ENCODE data around the gene AQR. TPM values are rescaled to one million over a fixed set of nuclear protein-coding genes. Genes with fewer than 3 reads are reported as not detected.
A peak's percentile ranks its signal among the peaks of the same experiment; 100 is the strongest.
"Not testable (repeated sequence)": the region's sequence is repeated elsewhere in the genome, so short reads cannot be mapped to it uniquely, and the experiment has no call there.

Gene AQR
- 48.5 TPM for total RNA-seq

DNA sequence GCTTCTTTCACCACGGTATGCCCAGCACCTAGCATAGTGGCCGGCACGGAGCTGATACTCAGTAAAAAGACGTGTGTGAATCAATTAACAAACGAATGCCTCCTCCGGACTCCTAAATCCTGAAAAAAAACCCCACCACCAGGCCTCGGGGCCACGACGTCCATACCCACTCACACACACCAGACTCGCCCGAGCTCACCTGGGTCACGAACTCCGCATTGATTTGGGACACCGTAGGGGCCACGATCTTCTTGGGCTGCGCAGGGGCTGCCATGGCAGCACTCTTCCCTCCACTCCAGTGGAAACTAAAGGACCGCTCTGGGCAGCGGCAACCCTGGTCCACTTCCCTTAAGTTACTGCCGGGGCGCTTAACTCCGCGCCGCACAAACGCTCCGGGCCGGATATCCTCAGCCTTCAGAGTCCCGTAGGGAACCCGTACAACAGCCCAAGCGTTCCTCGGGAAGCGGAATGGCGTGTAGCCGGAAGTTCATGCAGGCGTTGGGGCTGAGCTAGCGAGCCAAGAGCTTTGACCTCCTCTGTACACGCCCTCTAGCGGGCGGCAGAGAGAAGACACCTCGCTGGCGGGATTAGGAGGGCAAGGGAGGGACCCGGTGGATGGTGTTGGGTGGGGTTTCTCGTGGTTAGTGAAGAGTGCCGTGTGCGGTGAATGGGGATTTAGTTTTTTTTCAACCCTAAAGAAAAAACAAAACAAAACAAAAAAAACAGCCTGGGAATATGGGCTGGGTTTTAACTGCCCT lies at the start of gene AQR:
Gene AQR (minus strand): TSS at position 403 of the 758 bp plus-strand sequence. CDS start 129 bp downstream, at position 274.
- DNase-seq (ENCODE audit: low spot score) = peak; percentile 97

DNA sequence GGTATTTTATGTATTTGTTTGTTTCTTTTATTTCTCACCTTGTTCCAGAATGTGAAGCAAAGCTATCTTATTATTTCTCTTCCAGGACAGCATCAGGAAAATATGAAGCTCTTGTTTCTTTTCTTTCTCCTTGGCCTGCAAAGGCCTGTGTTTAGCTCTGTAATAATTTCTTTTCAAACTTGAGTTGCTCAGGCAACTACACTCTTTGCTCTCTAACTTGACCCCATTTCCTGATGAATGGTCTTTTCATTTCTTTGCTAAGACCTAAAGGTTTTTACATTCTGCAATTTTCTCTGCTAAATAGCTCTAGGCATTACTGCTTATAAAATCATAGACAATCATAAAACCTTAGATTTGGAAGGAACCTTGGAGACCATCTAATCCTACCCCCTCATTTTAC lies 44.7 kb upstream of the AQR start:
- no peak for DNase-seq (ENCODE audit: low spot score)

DNA sequence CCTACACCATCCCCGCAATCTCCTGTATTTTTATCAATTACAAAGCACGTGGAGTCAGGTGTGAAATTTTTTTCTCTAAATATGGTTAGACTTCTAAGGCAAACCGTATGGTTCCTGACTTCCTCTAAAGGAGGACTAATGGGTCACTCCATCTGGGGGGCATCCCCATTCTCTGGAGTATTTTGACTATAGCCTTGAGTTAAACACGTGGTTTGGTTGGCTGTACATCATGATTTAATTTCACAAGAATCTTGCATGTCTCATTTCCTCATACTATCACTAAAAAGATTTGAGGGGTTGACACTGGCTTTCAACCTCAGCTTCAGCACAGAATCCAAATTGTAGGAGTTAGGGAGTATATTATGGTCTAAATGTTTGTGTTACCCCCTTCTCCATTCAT lies 43.8 kb upstream of the AQR start:
- DNase-seq (ENCODE audit: low spot score) = no peak

GRCh38 chr15:35007397-35007796 lies 37.9 kb upstream of the AQR start:
- no peak for DNase-seq (ENCODE audit: low spot score)

DNA sequence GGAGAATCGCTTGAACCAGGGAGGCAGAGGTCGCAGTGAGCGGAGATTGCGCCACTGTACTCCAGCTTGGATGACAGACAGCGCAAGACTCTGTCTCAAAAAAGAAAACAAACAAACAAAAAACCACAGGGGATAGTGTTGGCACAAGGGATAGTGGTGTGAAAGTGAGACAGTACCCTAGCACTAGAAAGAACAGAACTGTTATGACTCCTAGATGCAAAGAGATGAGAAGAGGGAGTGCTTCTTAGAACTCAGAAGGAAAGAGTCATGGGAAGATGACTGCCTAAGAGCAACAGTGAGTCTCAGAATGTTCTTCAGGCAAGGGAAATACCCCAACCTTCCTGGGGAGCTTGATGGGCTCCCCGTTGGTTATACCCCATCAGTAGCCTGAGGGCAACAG lies 36.4 kb upstream of the AQR start:
- DNase-seq (ENCODE audit: low spot score) = no peak

DNA sequence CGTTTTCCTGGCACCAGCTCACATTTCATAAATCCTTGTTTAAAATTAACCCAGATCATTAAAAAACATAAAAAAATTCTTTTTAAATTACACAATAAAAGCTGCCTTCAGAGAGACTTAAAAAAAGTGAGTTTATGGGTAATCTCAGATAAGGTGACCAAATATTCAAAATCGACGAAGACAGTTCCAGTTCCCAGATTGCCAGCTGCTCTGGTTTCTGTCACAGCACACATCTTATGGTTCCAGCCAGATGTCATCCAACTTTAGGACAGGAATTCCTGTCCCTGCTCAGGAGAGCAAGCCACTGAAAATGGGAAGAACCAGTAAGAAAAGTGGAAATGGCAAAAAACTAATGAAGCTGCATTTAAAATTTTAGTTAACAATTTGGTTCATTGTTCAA lies 34.4 kb upstream of the AQR start:
- no peak for DNase-seq (ENCODE audit: low spot score)

GRCh38 chr15:35000511-35000910 lies 31.0 kb upstream of the AQR start:
- no peak for DNase-seq (ENCODE audit: low spot score)

- DNase-seq (ENCODE audit: low spot score) = no peak
These were observed 30.4 kb upstream of the AQR start for GRCh38 chr15:34999906-35000305.

DNA sequence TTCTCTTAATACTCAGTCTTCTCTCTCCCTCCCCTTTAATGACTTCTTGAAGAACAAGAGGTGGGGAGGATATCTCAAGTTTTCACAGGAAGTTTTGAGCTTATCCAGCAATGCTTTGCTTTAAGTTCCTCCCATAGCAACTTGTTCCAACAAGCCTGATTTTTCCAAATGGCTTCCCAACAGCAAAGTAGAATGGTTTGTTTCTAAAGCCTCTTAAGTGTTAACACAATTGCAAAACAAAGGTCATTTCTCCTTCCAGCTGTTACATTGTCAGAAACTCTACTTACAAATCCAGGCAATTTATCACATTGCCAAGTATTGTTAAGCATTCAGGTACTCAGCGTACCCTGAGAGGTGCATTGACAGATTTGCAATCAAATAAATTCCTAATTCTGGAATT lies 25.4 kb upstream of the AQR start:
- DNase-seq (ENCODE audit: low spot score) = no peak

DNA sequence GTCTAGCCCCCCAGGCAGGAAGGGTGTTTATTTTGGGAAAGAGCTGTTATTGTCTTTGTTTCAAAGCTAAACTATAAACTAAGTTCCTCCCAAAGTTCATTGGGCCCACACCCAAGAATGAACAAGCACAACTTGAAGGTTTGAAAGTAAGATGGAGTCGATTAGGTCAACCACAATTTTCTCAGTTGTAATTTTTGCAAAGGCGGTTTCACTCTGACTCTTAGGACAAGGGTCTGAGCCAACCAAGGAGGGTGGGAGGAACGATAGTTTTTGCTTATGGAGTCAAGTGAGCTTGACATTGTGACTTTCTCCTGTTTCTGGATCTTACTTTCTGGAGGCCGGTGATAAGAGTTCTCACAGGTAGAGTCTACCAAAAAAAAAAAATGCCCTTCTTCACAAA lies 24.3 kb upstream of the AQR start:
- no peak for DNase-seq (ENCODE audit: low spot score)

GRCh38 chr15:34993412-34993811 lies 23.9 kb upstream of the AQR start:
- no peak for DNase-seq (ENCODE audit: low spot score)

DNA sequence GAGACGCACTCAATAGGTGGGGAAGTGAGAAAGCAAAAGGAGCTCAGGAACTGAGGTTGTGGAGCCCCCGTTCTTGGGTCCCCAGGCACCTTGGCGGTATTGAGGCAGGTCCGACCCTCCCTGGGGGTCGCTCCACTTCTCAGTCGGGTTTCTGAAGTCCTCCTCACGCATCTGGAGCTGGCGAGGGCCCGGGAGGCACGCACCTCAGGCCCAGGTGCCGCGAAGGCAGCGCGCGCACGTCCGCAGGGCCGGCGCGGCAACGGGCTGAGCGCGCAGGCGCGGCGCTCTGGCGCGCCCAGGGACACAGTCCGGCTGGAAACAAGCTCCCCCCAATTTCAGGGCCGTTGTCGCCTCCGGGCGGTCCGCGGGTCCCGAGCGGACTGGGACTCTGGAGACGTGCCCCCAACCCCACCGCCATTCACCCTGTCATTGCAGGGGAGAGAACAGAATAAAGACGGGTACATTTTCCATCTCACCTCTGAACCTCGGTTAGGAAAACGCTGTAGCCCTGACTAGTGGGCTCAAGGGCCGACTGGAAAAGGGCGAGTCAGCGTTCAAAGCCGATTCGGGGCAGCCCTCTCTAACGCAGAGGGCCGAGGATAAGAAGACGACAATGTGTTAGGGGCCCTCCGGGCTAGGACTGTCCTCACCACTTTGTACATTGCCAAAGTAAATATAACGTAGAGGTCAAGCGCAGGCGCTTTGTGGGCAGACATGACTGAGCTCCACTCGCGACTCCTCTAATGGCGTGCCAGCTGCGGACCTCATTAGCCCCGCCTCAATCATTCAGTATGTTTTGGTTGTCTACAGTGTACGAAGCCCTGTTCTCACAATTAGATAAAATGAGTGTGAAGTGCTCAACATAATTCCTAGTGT lies 18.7 kb upstream of the AQR start, which contains the start of gene ZNF770:
Gene ZNF770 (minus strand): TSS at position 261 of the 876 bp plus-strand sequence. CDS start 4,853 bp downstream, outside the sequence.
- DNase-seq (ENCODE audit: low spot score) = peak; percentile 87

- no peak for DNase-seq (ENCODE audit: low spot score)
These were observed 18.1 kb upstream of the AQR start for GRCh38 chr15:34987609-34988026.

- DNase-seq (ENCODE audit: low spot score) = no peak
These were observed 17.4 kb upstream of the AQR start for GRCh38 chr15:34986771-34987480.

DNA sequence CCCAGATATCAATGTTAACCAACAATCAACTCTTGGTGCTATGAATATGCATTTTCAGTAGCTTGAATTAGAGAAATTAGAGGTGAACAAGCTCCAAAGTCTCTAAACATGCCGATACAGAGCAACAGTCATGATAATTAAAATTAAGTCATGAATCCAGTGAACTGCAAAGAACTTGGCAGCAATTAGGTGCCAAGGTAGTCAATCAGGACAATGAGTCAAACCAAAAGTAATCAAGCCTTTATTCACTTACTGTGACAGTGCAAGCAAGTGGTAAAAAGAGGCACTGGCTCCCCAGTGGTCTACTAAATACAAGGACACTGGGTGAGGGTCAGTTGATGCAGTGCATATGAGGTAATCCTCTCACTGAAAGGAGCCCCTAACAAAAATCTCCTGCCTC lies 16.8 kb upstream of the AQR start:
- no peak for DNase-seq (ENCODE audit: low spot score)

- no peak for DNase-seq (ENCODE audit: low spot score)
These were observed 15.5 kb upstream of the AQR start for GRCh38 chr15:34984889-34985630.

DNA sequence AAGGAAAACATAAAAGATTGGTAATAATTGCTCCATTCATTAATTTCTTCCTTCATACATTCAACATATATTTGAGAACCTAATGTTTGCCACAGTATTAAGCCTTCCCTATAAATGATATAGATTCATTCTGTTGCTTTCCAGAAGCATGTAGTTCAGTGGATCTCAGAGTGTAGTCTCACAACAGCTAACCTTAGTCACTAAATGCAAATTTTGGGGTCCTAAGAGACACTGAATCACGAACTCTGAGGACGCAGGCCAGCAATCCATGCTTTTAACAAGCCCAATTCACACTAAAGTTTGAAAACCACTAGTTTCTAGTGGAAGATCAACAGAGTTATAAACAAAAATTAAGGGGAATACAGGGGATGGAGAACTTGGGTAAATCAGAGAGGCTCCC lies 7.2 kb upstream of the AQR start:
- DNase-seq (ENCODE audit: low spot score) = no peak

- DNase-seq (ENCODE audit: low spot score) = no peak
These were observed 6.5 kb upstream of the AQR start for GRCh38 chr15:34976073-34976472.

DNA sequence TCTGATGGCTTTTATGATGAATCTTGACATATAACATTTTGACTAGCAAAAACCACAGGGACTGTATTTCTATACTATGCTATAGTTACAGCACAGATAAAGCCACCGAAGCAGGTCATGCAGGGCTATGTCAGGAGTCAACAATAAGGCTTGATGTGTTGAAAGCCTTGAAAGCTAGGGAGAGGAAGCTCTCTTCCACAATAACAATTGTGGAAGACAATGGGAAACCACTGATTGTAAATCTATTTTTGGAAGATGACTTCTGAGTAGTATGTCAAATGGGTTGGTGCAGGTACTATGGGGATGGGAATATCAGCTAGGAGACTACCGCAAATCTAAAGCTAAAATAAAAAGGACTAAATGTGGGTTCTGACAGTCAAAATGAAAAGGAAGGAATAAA lies 4.0 kb upstream of the AQR start:
- no peak for DNase-seq (ENCODE audit: low spot score)

DNA sequence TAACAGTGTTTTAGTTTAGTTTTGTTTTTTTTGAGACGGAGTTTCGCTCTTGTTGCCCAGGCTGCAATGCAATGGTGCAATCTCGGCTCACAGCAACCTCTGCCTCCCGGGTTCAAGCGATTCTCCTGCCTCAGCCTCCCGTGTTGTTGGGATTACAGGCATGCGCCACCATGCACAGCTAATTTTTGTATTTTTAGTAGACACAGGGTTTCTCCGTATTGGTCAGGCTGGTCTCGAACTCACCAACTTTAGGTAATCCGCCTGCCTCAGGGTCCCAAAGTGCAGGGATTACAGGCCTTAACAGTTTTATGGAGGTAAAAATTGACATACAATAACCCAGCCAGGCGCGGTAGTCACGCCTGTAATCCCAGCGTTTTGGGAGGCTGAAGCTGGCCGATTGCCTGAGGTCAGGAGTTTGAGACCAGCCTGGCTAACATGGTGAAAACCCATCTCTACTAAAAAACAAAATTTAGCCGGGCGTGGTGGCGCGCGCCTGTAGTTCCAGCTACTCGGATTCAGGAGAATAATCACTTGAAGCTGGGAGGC lies 629 bp upstream of the AQR start:
- not testable (repeated sequence) for DNase-seq (ENCODE audit: low spot score)

DNA sequence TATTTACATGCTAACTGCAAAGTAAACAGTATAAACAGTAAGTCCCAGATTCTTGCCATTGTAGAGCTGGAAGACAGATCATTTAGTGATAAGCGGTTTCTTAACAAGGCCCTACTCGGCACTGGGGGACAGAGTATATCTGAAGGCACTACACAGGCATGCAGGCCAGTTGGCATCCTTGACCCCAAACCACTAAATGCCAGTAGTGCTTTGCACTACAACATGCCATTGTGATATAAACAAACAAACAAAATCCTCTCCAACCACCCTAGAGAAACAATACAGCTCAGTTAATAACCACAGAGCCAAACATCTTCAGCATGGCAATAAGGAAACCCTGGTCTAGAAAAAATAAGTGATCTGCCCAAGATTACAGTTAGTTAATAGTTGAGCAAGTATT lies 5.3 kb downstream of the AQR start:
- DNase-seq (ENCODE audit: low spot score) = no peak

Data from ureter (tissue), 1 donor.